RCC 7860 (cell line): Measurements from ENCODE around the gene FXYD4.
A peak's percentile ranks its signal among the peaks of the same experiment; 100 is the strongest.
"Not testable (repeated sequence)": the region's sequence is repeated elsewhere in the genome, so short reads cannot be mapped to it uniquely, and the experiment has no call there.

ENCODE experiments used
- DNase-seq: peaks from one replicate; pipeline ENCODE4 v3.0.0-alpha.2; 2015; ENCODE audit warnings: low spot score
- FAIRE-seq: peaks from 2 replicates; lab custom pipeline; 2012; peaks lifted over from hg19 to GRCh38; lab: Jason Lieb, UNC

The FXYD4 gene

GRCh38 chr10:43410345-43410744 is 38.9 kb downstream of the FXYD4 start:
- FAIRE-seq (no peak), DNase-seq (no peak)

GRCh38 chr10:43411536-43411935 is 40.1 kb downstream of the FXYD4 start:
- no peak for DNase-seq
- no peak for FAIRE-seq

- FAIRE-seq, result no peak
- DNase-seq, result no peak
Observed at GRCh38 chr10:43415544-43415943, 44.1 kb downstream of the FXYD4 start.

- FAIRE-seq, result no peak
Observed at GRCh38 chr10:43417950-43418768, 46.7 kb downstream of the FXYD4 start.

GRCh38 chr10:43419997-43420368 is 48.5 kb downstream of the FXYD4 start:
- no peak for FAIRE-seq

More at GRCh38 chr10:43417950-43418768, 46.7 kb downstream of the FXYD4 start:
- DNase-seq, result no peak

GRCh38 chr10:43420369-43421200 is 49.1 kb downstream of the FXYD4 start:
- FAIRE-seq (no peak), DNase-seq (peak; percentile 37)

More at GRCh38 chr10:43419997-43420368, 48.5 kb downstream of the FXYD4 start:
- DNase-seq, result no peak

GRCh38 chr10:43421201-43421507 is 49.7 kb downstream of the FXYD4 start:
- DNase-seq, result no peak
- FAIRE-seq, result no peak

- DNase-seq, result no peak
- no peak for FAIRE-seq
Observed at GRCh38 chr10:43421519-43421918, 50.1 kb downstream of the FXYD4 start.

GRCh38 chr10:43421944-43422343 is 50.5 kb downstream of the FXYD4 start:
- FAIRE-seq, DNase-seq: not testable (repeated sequence)

- DNase-seq (no peak), FAIRE-seq (no peak)
Observed at GRCh38 chr10:43424416-43424815, 53.0 kb downstream of the FXYD4 start.
